HepG2 (cell line): Measurements from ENCODE around the gene SATB2. TPM values are rescaled to one million over a fixed set of nuclear protein-coding genes. Genes with fewer than 3 reads are reported as not detected.

Experiments
- ATF4 ChIP-seq, 2 experiments: fragments of 450-650 bp in 1 of 2; sonication (generic) in 1 of 2; formaldehyde crosslinking; IDR thresholded peaks; 2 replicates each; pipeline versions ENCODE4 v1.5.0 to v1.8.0; 2020 to 2022; ENCODE audit warnings: mild to moderate bottlenecking in 1 of 2, missing genetic modification reagents in 1 of 2
- CEBPZ ChIP-seq: IDR thresholded peaks from 2 replicates; pipeline ENCODE4 v1.6.1; 2012; ENCODE audit warnings: low read length, improper control_type of control experiment
- SUZ12 ChIP-seq: fragments of 150-350 bp; IDR thresholded peaks from 2 replicates; pipeline ENCODE4 v1.6.1; 2014; ENCODE audit warnings: low read depth, low read length
- ZBTB40 ChIP-seq, 2 experiments: fragments of 450-650 bp in 1 of 2; sonication (generic) in 1 of 2; formaldehyde crosslinking in 1 of 2; IDR thresholded peaks; 2 replicates each; pipeline versions ENCODE4 v1.6.1 to v1.8.0; 2016 to 2022; ENCODE audit warnings: antibody characterized with exemption in 1 of 2, mild to moderate bottlenecking in 1 of 2, missing genetic modification reagents in 1 of 2
- ZNF10 ChIP-seq: sonication (generic); formaldehyde crosslinking; IDR thresholded peaks from 2 replicates; pipeline ENCODE4 v1.4.0; 2020; ENCODE audit warnings: mild to moderate bottlenecking, low read depth, missing genetic modification reagents, borderline replicate concordance
- ZNF282 ChIP-seq: fragments of 450-650 bp; IDR thresholded peaks from 2 replicates; pipeline ENCODE4 v1.6.1; 2018; ENCODE audit not compliant: partially characterized antibody
- ZNF589 ChIP-seq: sonication (generic); formaldehyde crosslinking; conservative IDR thresholded peaks from 2 replicates; pipeline ENCODE4 v1.8.0; 2022; ENCODE audit warnings: mild to moderate bottlenecking, moderate library complexity, missing genetic modification reagents
- polyA plus RNA-seq, 8 experiments: library from polyadenylated mRNA; depleted of rRNA in 3 of 8; stranded (reverse) in 7 of 8; unstranded in 1 of 8; fragments of >200 nt; fragmentation: Illumina TruSeq in 4 of 8; extraction: Trizol in 4 of 8; gene quantifications; 2 replicates each; pipeline versions ENCODE4 v1.2.1 to v1.2.3, GENCODE V29; 2011 to 2016; ENCODE audit warnings: low read depth in 4 of 8, missing spikeins in 1 of 8, mixed read lengths in 1 of 8; ENCODE audit not compliant: insufficient read depth in 1 of 8
- total RNA-seq, 5 experiments: library from RNA; depleted of rRNA; stranded (reverse); fragments of >200 nt; fragmentation: Illumina TruSeq; extraction: Trizol; gene quantifications; 2 replicates each; pipeline ENCODE4 v1.2.3, GENCODE V29; 2016; ENCODE audit warnings: low read depth in 1 of 5
- TF ChIP-seq, protein P1 (sequence below): sonication (generic); formaldehyde crosslinking; IDR thresholded peaks from 2 replicates; pipeline ENCODE4 v1.4.0; 2020; ENCODE audit warnings: mild to moderate bottlenecking, missing genetic modification reagents

The SATB2 gene
- total and polyA plus RNA-seq, 2 of the 13 experiments (the other 11 are each of a cell fraction or from before 2014, with no cell fraction given): 2.5 to 5.5 TPM

- no peak for TF ChIP-seq ZBTB40 (IDR thresholded peaks at IDR 0.05)
- TF ChIP-seq ZBTB40 (CRISPR knock-in tag; IDR thresholded peaks at IDR 0.05): peak; percentile 70; the same call in 1 of the 2 replicates
- no peak for TF ChIP-seq ZNF10 (CRISPR knock-in tag)
- no peak; the same call in 1 of the 2 replicates for TF ChIP-seq ZNF589 (CRISPR knock-in tag)
- no peak for TF ChIP-seq CEBPZ
- TF ChIP-seq ZNF282: no peak
- TF ChIP-seq, protein P1, sequence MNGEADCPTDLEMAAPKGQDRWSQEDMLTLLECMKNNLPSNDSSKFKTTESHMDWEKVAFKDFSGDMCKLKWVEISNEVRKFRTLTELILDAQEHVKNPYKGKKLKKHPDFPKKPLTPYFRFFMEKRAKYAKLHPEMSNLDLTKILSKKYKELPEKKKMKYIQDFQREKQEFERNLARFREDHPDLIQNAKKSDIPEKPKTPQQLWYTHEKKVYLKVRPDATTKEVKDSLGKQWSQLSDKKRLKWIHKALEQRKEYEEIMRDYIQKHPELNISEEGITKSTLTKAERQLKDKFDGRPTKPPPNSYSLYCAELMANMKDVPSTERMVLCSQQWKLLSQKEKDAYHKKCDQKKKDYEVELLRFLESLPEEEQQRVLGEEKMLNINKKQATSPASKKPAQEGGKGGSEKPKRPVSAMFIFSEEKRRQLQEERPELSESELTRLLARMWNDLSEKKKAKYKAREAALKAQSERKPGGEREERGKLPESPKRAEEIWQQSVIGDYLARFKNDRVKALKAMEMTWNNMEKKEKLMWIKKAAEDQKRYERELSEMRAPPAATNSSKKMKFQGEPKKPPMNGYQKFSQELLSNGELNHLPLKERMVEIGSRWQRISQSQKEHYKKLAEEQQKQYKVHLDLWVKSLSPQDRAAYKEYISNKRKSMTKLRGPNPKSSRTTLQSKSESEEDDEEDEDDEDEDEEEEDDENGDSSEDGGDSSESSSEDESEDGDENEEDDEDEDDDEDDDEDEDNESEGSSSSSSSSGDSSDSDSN (CRISPR knock-in tag): peak; percentile 87
- peak in 1 of 2 experiments; percentile 67; a peak in 1 of 4 replicates for TF ChIP-seq ATF4 (CRISPR knock-in tag; IDR thresholded peaks at IDR 0.05)
- TF ChIP-seq SUZ12: no peak
Observed at GRCh38 chr2:199459286-199460100, 1.8 kb upstream of the SATB2 start (continued).
